ENCODE measurements around the gene KCNH3. TPM values are rescaled to one million over a fixed set of nuclear protein-coding genes. Genes with fewer than 3 reads are reported as not detected.

The KCNH3 gene
- total RNA-seq, 2 experiments from 2014 or later: 2.4 to 3.4 TPM

- intact Hi-C loops (cut with DNase I, micrococcal nuclease): no loop called here
- ATAC-seq (ENCODE audit: poor library complexity): no peak
- CTCF ChIA-PET: no interaction called here
Measured at GRCh38 chr12:49598527-49598926, 59.7 kb downstream of the KCNH3 start.

DNA sequence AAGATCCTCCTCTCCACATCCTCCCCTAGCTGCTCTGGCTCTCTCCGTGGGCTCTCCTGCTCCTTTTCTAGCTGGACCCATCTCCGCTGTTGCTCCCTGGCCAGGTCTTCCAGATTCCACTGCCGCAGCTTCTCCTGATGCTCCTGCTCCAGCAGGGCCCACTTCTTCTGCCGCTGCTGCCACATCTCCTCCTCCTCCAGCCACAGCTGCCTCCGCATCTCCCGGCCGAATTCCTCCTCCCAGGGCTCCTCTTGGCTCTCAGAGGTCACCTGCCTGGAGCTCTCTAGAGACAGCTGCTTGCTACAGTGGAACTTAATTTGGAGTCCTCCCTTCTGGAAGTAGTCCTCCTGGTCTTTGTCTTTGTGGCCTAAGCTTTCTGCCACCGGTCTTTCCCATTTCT is 61.1 kb downstream of the KCNH3 start:
- Mint-ChIP-seq H3K9me3 (no peaks in the 10 kb centered on the region), H3K27ac (no peak overlapping the region), H3K4me1 (ENCODE audit: low read depth) (no peaks in the 10 kb centered on the region), H3K4me3 (no peak overlapping the region), H3K27me3 (no peaks in the 10 kb centered on the region), H3K36me3 (ENCODE audit: low read depth) (no peaks in the 10 kb centered on the region)
- no peak for ATAC-seq (ENCODE audit: poor library complexity)
- Histone ChIP-seq H3K9me3 (ENCODE audit: control insufficient read depth in 1 of 2, insufficient read depth in 1 of 2, low read length in 2 of 2) (no peaks in the 10 kb centered on the region), H3K4me3 (ENCODE audit: low read length) (no peak overlapping the region), H3K27ac (ENCODE audit: low read depth in 1 of 2, low read length in 2 of 2) (no peak overlapping the region), H3K36me3 (ENCODE audit: insufficient read depth, low read length) (no peaks in the 10 kb centered on the region), H3K27me3 (ENCODE audit: control insufficient read depth in 1 of 2, insufficient read depth in 2 of 2, low read length in 2 of 2) (no peaks in the 10 kb centered on the region), H3K4me1 (ENCODE audit: insufficient read depth, low read length) (no peaks in the 10 kb centered on the region)
- TF ChIP-seq CTCF (IDR thresholded peaks at IDR 0.05): no peak
- intact Hi-C loops (cut with DNase I, micrococcal nuclease): no loop called here
- ChIA-PET POLR2A (no interaction called here), CTCF (no interaction called here)
- DNase-seq: no peak

More at GRCh38 chr12:49598527-49598926, 59.7 kb downstream of the KCNH3 start:
- H3K9me3 Mint-ChIP-seq: no peaks in the 10 kb centered on the region
- no peaks in the 10 kb centered on the region for H3K27me3 Mint-ChIP-seq
- H3K36me3 Mint-ChIP-seq (ENCODE audit: low read depth): no peaks in the 10 kb centered on the region
- no peak for TF ChIP-seq CTCF (IDR thresholded peaks at IDR 0.05)
- no peak overlapping the region for H3K27ac ChIP-seq (ENCODE audit: low read depth in 1 of 2, low read length in 2 of 2)
- H3K36me3 ChIP-seq (ENCODE audit: insufficient read depth, low read length): no peaks in the 10 kb centered on the region
- H3K27me3 ChIP-seq (ENCODE audit: control insufficient read depth in 1 of 2, insufficient read depth in 2 of 2, low read length in 2 of 2): no peaks in the 10 kb centered on the region
- no peaks in the 10 kb centered on the region for H3K4me1 Mint-ChIP-seq (ENCODE audit: low read depth)
- no peak for DNase-seq
- H3K27ac Mint-ChIP-seq: no peak overlapping the region
- H3K4me3 Mint-ChIP-seq: no peak overlapping the region
- POLR2A ChIA-PET: no interaction called here
- no peaks in the 10 kb centered on the region for H3K4me1 ChIP-seq (ENCODE audit: insufficient read depth, low read length)
- no peaks in the 10 kb centered on the region for H3K9me3 ChIP-seq (ENCODE audit: control insufficient read depth in 1 of 2, insufficient read depth in 1 of 2, low read length in 2 of 2)
- no peak overlapping the region for H3K4me3 ChIP-seq (ENCODE audit: low read length)

- no peak overlapping the region for H3K27ac ChIP-seq (ENCODE audit: low read depth in 1 of 2, low read length in 2 of 2)
- Mint-ChIP-seq H3K27me3 (no peaks in the 10 kb centered on the region), H3K36me3 (ENCODE audit: low read depth) (no peaks in the 10 kb centered on the region), H3K27ac (no peak overlapping the region), H3K4me1 (ENCODE audit: low read depth) (no peaks in the 10 kb centered on the region), H3K9me3 (no peaks in the 10 kb centered on the region), H3K4me3 (no peak overlapping the region)
- DNase-seq (no peak), ATAC-seq (ENCODE audit: poor library complexity) (no peak)
- H3K36me3 ChIP-seq (ENCODE audit: insufficient read depth, low read length): no peaks in the 10 kb centered on the region
- TF ChIP-seq CTCF (IDR thresholded peaks at IDR 0.05): no peak
- H3K4me3 ChIP-seq (ENCODE audit: low read length): no peak overlapping the region
- H3K9me3 ChIP-seq (ENCODE audit: control insufficient read depth in 1 of 2, insufficient read depth in 1 of 2, low read length in 2 of 2): no peaks in the 10 kb centered on the region
- no peaks in the 10 kb centered on the region for H3K27me3 ChIP-seq (ENCODE audit: control insufficient read depth in 1 of 2, insufficient read depth in 2 of 2, low read length in 2 of 2)
- intact Hi-C loops (cut with DNase I, micrococcal nuclease): no loop called here
- POLR2A ChIA-PET: interaction anchor here (1.8 kb wide), 1 partner anchor 19 kb away, joined by 5 read pairs; no protein-coding TSS in a partner anchor
- no peaks in the 10 kb centered on the region for H3K4me1 ChIP-seq (ENCODE audit: insufficient read depth, low read length)
- CTCF ChIA-PET: interaction anchor here (0.6 kb wide), 1 partner anchor 304 kb away, joined by 3 read pairs; no protein-coding TSS in a partner anchor
Measured at GRCh38 chr12:49603721-49604120, 64.9 kb downstream of the KCNH3 start.

Data from CD4-positive, alpha-beta T cell (primary cell).